ENCODE measurements around the gene SHC2. TPM values are rescaled to one million over a fixed set of nuclear protein-coding genes. Genes with fewer than 3 reads are reported as not detected.
A peak's percentile ranks its signal among the peaks of the same experiment; 100 is the strongest.
"Not testable (repeated sequence)": the region's sequence is repeated elsewhere in the genome, so short reads cannot be mapped to it uniquely, and the experiment has no call there.

The SHC2 gene
- total RNA-seq, 4 donors from 2014 or later = 31.5 to 72.8 (median 48.8) TPM

DNA sequence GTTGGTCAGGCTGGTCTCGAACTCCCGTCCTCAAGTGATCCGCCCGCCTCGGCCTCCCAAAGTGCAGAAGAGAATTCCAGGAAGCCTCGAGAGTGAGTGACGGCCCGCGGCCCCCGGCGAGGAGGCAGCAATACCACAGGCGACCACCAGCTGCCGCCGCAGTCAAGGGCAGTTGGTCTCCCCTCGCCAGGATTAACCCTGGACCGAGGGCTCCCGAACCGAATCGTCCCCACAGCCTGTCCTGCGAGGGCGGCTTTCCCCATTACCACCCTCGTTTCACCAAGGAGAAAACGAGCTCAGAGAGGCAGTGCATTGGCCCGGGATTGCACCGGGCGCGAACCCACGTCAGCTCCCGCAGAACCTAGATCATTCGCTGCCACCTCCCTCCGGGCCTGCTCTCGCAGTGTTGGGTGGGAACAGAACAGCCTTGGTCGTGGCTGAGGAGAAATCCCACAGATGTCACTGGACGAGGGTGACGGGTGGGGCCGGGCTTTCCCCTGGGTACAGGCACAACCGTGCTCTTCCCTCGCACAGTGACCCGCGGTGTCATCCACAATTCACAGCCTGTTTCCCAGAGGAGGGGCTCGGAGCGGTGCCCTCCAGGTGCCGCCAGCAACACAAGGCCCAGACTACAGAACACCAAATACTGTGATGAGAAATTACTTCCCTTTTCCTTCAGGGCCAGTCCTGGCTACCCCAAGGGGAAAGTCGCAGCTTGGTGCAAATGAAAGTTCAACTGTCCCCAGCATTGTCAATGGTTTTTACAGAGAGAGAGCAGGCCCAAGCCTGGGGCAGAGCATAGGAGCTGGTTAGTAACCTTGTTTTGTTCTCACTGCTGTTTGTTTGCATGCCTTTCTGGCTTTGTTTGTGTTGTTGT, 76.7 kb downstream of the SHC2 start:
- peak in 1 of 2 donors; percentile 50 for DNase-seq
- intact Hi-C loops (cut with DNase I) = no loop called here
- Histone ChIP-seq H3K4me3 (replicated peaks in 1 of 3) (no peak overlapping the region), H3K4me1 (peaks cover 7 to 21% of the 10 kb centered on the region in 2 donors), H3K27me3 (no peaks in the 10 kb centered on the region), H3K27ac (peak overlapping the region in 2 of 3 donors; percentile 3 to 32), H3K36me3 (no peaks in the 10 kb centered on the region), H3K9me3 (no peaks in the 10 kb centered on the region)
- peak in 5 of 6 experiments; percentile 37 to 56 (median 46) for TF ChIP-seq CTCF (IDR thresholded peaks at IDR 0.05)
- TF ChIP-seq POLR2A (IDR thresholded peaks at IDR 0.05) = no peak
- 20 to 41% methylated on average over 16 to 29 of the region's 44 CpGs for WGBS, 2 donors

DNA sequence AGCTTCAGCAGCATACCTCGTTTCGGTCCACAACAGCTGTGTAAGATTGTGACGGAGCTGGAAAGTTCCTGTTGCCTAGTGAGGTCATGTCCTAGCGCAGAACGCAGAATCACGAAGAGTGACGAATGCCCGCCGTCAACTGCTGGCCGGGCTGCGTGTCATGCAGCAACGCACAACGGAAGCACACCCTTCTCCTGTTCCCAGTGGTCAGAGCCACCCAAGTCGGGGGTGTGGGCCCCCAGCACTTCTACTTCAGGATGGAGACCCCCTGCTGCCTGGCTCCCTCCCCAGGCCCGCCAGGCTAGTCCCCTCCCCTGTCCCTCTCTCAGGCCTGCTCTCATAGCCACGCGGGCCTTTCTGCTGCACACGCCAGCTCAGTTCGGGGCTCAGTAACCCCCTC, 77.8 kb downstream of the SHC2 start:
- H3K9me3 ChIP-seq = no peaks in the 10 kb centered on the region
- no peaks in the 10 kb centered on the region for H3K36me3 ChIP-seq
- DNase-seq = no peak
- no peak overlapping the region for H3K4me3 ChIP-seq (replicated peaks in 1 of 3)
- peaks cover 7 to 14% of the 10 kb centered on the region in 2 donors for H3K4me1 ChIP-seq
- no peak for TF ChIP-seq CTCF (IDR thresholded peaks at IDR 0.05)
- H3K27ac ChIP-seq = no peak overlapping the region
- WGBS, 2 donors = 79 to 81% methylated on average over 18 to 19 of the region's 19 CpGs
- intact Hi-C loops (cut with DNase I) = no loop called here
- no peaks in the 10 kb centered on the region for H3K27me3 ChIP-seq

DNA sequence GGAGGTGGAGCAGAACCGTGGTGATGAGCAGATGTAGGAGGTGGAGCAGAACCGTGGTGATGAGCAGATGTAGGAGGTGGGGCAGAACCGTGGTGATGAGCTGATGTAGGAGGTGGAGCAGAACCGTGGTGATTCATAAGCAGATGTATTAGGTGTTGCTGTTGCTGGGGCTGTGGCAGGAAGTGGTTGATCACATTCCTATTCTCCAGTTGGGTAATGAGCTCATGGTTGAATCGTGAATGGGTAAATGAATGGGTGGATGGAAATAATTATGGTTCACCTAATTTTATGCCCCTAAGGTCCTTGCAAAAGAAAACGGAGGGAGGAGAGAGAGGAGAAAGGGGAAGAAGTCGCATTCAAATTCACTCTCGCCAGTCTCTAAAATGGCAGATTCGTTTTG, 78.3 kb downstream of the SHC2 start:
- 77 to 86% methylated on average over 9 of the region's 9 CpGs for WGBS, 2 donors
- H3K36me3 ChIP-seq; H3K9me3 ChIP-seq; intact Hi-C loops (cut with DNase I); H3K27ac ChIP-seq; DNase-seq; H3K27me3 ChIP-seq; H3K4me3 ChIP-seq (replicated peaks in 1 of 3): not testable (repeated sequence)
- peaks cover 7 to 14% of the 10 kb centered on the region in 2 donors for H3K4me1 ChIP-seq

GRCh38 chr19:381901-382300, 78.9 kb downstream of the SHC2 start:
- H3K9me3 ChIP-seq; intact Hi-C loops (cut with DNase I); H3K4me3 ChIP-seq (replicated peaks in 1 of 3); H3K27me3 ChIP-seq; H3K27ac ChIP-seq; H3K36me3 ChIP-seq; DNase-seq: not testable (repeated sequence)
- H3K4me1 ChIP-seq = peaks cover 7 to 14% of the 10 kb centered on the region in 2 donors
- WGBS, 2 donors = 81 to 88% methylated on average over 11 of the region's 11 CpGs

GRCh38 chr19:380618-381219, 80.1 kb downstream of the SHC2 start:
- intact Hi-C loops (cut with DNase I); H3K4me3 ChIP-seq (replicated peaks in 1 of 3); H3K36me3 ChIP-seq; H3K27me3 ChIP-seq; H3K27ac ChIP-seq; H3K9me3 ChIP-seq; DNase-seq: not testable (repeated sequence)
- WGBS, 2 donors = 85 to 88% methylated on average over 15 of the region's 17 CpGs
- peaks cover 7 to 14% of the 10 kb centered on the region in 2 donors for H3K4me1 ChIP-seq

GRCh38 chr19:379796-380195, 81.0 kb downstream of the SHC2 start:
- Histone ChIP-seq H3K4me3 (replicated peaks in 1 of 3) (no peak overlapping the region), H3K36me3 (no peaks in the 10 kb centered on the region), H3K27me3 (no peaks in the 10 kb centered on the region), H3K27ac (no peak overlapping the region), H3K9me3 (no peaks in the 10 kb centered on the region), H3K4me1 (peaks cover 7 to 14% of the 10 kb centered on the region in 2 donors)
- no peak for DNase-seq
- WGBS, 2 donors = 82 to 90% methylated on average over 16 of the region's 16 CpGs
- TF ChIP-seq CTCF (IDR thresholded peaks at IDR 0.05) (no peak), POLR2A (IDR thresholded peaks at IDR 0.05) (no peak)
- intact Hi-C loops (cut with DNase I) = no loop called here

Measured in thyroid gland (tissue), 4 donors.